NCI-H1694 (cell line): ENCODE measurements around the gene EXOC3.
A peak's percentile ranks its signal among the peaks of the same experiment; 100 is the strongest.

Experiments
- DNase-seq: peaks from one replicate; lab custom pipeline; 2025; lab: John Stamatoyannopoulos, UW

The EXOC3 gene

GRCh38 chr5:457195-457961, 14.4 kb downstream of the EXOC3 start:
- DNase-seq = no peak

DNA sequence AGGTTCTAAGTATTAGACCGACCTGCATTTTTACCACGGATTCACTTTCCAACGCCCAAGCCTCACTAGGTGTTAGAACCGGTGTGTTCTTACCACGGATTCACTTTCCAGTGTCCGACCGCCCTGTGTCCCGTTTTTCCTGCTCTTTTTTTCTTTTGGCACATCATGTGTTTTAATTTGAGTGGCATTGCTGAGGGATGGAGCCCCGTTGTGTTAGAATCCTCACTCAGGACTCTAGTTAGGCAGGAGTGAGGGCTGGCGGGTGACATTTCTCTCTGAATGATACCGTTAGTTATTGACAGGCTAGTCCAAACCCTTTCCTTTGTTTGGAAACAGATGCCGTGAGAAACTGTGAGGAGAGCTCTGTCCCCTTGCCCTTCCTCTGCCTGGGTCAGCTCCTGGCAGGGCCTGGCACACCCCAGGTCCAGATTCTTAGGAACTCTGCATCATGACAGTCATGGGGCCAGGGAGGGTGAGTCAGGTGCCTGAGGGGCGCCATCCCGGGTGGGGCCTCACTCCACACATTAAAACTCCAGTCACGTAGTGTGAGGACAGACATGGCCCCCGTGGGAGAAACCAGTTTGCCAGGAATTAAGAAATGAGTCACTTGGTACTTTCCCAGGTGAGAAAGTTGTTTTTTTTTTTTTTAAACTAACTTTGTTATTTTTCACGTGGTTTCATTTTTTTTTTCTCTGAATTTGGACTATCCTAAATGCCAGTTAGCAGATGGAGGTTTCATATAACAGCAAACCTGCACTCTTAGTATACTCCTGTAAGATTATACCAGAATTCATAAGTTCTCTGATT, 15.8 kb downstream of the EXOC3 start:
- DNase-seq = no peak

- DNase-seq = no peak
Measured at GRCh38 chr5:459562-460272, 16.7 kb downstream of the EXOC3 start.

DNA sequence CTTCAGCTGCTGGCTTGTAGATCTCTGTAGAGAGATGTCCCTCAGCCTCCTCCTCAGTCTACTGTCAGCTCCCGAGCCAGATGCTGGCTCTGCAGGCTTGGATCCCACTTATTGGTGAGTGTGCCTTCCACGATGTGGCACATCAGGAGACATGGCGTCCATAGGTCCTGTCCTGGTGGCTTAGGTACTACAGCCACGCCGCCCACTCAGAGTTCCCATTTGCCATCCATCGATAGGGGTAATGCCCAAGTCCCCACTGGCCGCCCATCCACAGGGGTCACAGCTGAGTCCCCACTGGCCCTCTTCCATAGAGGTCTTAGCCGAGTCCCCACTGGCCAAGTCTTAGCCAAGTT, 17.3 kb downstream of the EXOC3 start:
- no peak for DNase-seq

GRCh38 chr5:462051-462481, 19.1 kb downstream of the EXOC3 start:
- DNase-seq = no peak

DNA sequence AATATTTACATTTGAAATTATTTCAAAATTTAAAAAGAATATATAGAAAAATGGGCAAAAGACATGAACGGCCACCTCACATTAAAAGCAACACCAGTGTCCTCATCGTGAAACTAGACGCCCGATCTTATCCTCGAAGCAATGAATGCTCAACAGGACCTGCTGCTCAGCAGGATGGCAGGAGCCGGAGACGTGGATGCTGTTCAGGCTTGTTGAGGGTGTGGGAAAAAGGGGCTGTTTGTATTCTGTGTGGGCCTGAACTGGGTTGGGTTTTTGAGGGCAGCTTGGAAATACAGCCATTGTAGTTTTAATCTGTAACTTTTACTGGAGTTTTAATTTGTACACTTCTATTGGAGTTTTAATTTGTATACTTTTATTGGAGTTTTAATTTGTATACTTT, 20.3 kb downstream of the EXOC3 start:
- DNase-seq = no peak

GRCh38 chr5:463952-464351, 21.0 kb downstream of the EXOC3 start:
- DNase-seq = no peak

GRCh38 chr5:464446-464842, 21.5 kb downstream of the EXOC3 start:
- no peak for DNase-seq

DNA sequence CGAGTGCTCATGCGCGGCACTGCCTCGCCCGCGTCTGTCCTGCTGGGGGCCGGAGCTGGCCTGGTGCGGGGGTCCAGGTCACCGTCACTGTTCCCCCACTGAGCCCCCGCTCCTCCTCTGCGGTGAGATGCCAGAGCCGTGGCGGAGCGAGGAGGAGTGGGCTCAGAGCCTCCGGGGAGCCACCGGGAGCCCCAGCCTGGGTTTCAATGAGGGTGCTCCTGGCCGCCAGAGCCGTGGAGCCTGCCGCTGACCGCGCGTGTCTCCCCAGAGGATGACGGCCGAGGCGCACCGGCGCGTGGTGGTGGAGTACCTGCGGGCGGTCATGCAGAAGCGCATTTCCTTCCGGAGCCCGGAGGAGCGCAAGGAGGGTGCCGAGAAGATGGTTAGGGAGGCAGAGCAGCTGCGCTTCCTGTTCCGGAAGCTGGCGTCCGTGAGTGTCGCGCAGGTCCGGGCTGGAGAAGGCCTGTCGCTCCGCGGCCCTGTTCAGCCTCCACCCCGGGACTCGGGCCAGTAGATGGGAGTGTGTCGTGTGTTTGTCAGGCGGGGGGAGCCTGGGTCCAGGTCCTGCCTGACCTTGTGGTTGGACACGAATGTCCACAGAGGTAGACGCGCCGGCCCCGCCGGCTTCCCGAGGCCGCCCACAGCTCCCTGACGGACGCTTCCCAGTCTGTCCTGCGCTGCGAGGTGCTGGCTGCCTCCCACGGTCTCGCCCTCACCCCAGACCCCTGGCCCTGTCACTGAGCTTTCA, 22.0 kb downstream of the EXOC3 start:
- no peak for DNase-seq

DNA sequence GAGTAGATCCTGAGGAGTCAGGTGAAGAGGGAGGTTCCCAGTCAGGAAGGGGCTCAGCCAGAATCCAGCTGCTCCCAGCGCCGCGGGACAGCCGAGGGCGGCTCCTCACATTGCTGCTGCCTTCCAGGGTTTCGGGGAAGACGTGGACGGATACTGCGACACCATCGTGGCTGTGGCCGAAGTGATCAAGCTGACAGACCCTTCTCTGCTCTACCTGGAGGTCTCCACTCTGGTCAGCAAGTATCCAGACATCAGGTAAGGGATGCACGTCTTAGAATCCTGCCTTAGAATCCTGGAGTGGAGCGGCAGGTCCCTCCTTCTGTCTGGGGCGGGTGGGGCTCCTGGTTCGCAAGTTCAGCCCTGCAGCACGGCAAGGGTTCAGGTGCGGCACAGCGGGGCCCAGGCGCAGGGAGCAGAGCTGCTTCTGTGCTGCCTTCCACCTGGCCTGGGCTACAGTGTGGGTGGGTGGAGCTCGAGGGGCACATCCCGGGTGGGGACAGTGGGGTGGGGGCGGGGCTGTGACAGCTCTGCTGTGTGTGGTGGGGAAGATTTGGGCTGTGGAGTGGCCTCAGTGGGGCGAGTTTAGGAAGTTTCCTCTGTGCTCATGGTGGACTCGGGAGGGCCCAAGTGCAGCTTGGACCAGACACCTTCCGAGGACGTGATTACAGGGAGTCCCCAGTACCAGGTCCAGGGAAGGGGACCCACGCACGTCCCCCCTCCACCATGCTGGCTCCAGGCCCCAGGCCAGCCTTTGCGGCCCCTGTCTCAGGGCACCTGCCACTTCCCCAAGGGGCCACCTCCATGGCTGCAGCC, 22.8 kb downstream of the EXOC3 start:
- no peak for DNase-seq

DNA sequence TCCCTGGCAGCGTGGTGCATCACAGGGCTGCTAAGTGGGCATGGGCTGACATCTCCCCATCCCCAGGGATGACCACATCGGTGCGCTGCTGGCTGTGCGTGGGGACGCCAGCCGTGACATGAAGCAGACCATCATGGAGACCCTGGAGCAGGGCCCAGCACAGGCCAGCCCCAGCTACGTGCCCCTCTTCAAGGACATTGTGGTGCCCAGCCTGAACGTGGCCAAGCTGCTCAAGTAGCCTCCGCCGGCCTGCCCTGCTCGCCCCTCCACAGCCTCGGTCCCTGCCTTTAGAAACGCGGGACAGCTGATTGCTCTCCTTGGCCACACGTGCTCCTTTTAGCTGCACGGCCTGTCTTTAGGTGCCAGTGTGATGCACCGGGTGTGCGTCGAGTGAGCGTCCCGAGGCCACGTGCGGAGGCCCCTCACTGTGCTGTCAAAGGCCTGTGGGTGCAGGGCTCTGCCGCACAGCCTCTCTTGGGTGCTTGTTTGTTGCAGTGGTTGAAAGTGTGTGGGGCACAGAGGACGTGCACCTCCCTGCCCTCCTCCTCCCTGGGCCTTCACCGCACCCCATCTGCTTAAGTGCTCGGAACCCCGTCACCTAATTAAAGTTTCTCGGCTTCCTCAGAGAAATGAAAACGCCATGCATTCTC, 23.8 kb downstream of the EXOC3 start:
- DNase-seq = no peak

DNA sequence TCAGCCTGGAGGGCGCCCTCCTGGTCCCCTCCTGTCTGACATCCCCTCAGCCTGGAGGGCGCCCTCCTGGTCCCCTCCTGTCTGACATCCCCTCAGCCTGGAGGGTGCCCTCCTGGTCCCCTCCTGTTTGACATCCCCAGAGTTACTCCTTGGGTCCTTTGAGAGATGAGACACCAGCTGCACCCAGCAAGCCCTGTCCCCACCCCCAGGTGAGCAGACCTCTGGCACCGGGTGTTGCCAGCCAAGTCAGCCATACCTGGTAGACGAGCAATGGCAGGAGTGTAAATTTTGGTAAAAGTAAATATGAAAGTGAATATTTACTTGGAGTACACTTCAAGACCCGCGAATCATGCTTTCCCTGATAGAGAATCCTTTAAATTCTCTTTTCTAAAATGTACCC, 25.4 kb downstream of the EXOC3 start:
- DNase-seq = no peak

- DNase-seq = no peak
Measured at GRCh38 chr5:469752-470483, 26.9 kb downstream of the EXOC3 start.

DNA sequence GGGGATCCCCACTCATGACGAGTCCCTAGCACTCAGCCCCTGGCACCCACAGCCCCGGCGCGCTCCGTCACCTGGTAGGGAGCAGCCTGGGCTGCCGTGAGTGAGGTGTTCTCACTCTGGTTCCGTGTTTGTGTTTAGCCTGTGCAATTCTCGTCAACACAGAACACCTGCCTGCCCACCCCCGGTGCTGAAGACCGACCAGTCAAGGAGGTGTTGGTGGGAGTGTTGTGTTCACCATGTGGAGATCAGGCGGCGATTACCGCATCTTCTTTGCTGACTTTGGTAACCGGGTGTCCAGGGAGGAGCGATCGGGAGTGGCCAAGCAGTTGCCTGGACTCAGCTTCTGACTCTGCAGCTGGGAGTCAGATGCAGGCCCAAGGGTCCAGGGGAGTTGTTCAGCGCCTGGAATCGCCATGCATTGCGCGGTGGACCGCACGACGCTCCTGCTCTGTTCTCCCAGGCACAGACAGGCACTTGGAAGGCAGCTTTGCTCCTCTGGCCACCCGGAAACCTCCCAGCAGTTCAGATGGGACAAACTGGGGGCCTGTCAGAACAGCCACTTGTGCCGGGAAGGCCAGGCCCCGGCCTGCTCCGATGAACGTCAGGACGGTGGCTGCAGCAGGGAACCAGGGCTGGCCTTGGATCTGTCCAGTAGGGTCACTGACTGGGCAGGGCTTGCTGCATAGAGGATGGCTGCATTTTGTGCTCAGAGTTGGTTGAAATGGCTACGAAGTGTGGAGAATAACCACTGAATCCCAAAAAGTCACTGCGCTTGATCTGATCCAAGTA, 28.2 kb downstream of the EXOC3 start:
- DNase-seq = no peak

DNA sequence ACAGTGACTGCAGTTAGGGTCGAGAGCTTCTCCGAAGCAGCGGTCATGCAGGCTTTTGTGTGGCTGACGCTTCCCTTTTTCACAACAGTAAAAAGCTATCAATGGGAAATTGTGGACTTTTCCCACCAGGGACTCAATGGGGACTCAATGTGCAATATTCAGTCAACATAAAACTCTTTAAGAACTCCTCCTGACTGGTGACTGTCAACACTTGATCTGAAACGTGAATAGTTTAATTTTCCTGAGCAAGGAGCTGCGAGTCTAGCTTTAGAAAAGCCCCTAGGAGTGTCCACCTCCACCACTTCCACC, 28.7 kb downstream of the EXOC3 start:
- DNase-seq = no peak

DNA sequence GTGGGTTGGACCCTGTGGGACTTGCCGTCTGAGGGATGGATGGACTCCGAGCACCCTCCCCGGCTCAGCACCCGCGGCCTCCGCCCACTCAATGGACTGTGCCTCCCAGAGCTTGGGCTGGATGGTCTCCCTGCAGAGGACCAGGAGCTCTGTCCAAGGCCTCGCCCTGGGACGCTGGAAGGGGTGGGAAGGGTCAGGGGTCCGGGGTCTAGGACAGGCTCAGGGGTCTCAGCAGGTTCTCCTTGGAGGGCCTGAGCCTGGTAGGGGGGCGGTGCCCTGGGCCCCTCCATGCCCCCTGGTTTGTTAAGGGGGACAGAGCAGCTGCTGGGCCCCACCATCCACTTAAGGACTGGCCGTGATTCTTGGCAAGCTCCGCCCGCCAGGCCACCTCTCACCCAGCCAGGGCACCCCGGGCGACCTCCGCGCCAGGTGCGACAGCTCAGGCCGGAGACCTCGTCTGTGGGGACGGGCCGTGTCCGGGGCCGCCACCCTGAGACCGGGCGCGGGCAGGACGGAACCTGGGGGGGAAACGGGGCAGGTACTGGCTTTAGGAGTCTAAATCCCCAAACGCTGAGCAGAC, 29.2 kb downstream of the EXOC3 start:
- DNase-seq = no peak

- DNase-seq = peak; percentile 74
Measured at GRCh38 chr5:472656-473550, 29.9 kb downstream of the EXOC3 start.

- no peak for DNase-seq
Measured at GRCh38 chr5:473551-474192, 30.7 kb downstream of the EXOC3 start.
